ENCODE results near the gene NOD1.
"Not testable (repeated sequence)": the region's sequence is repeated elsewhere in the genome, so short reads cannot be mapped to it uniquely, and the experiment has no call there.

NOD1 gene

DNA sequence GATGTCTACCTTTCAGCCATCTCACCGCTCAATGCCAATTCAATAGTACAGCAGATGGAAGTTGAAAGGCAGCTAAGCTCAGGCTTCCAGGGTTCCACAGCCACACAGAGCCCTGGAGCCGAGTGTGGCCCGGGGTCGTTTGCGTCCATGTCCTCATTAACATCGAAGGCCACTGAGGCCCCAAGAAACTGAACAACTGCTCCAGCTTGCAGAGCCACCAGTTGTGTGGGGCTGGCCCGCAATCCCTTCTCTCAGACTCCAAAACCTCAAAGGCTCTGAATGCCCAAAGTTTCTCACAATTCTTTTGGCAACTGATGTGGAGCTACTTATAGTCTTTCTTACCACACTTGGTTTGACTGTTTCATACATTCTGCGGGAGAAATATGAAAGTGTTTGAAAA, 31.1 kb downstream of the NOD1 start:
- no peak for DNase-seq (ENCODE audit: low spot score)

DNA sequence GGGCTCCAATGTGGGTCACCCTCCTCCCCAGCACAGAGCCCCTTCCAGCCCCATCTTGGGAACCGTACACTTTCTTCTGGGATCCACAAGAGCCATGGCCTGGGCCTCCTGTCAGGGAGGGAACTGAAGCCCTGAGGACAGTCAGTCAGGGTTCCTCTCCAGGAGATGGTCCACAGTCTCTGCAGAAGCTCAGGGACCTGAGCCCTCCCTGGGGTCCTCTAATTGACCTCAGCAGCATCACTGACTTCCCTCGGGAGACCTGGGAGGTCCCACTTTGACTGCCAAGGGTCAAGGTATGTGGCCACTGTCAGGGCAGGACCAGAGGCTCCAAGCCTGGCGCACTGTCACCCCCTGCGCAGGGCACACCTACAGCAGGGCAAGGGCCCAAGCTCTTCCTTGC, 32.3 kb downstream of the NOD1 start:
- no peak for DNase-seq (ENCODE audit: low spot score)

DNA sequence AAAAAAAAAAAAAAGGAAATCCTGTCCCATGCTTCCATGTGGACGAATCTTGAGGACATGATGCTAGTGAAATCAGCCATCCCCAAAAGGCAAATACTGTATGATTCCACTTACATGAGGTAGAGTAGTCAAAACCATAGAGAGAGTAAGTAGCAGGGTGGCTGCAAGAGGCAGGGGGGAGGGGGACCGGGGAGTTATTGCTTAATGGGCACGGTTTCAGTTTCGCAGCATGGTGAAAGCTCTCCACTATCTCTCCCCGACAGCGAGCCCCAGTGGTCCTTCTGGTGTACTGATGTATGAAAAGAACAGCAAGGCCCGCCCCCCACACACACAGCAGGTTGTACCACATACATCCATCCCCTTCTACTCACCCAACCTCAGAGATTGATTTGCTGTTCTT, 32.8 kb downstream of the NOD1 start:
- no peak for DNase-seq (ENCODE audit: low spot score)

DNA sequence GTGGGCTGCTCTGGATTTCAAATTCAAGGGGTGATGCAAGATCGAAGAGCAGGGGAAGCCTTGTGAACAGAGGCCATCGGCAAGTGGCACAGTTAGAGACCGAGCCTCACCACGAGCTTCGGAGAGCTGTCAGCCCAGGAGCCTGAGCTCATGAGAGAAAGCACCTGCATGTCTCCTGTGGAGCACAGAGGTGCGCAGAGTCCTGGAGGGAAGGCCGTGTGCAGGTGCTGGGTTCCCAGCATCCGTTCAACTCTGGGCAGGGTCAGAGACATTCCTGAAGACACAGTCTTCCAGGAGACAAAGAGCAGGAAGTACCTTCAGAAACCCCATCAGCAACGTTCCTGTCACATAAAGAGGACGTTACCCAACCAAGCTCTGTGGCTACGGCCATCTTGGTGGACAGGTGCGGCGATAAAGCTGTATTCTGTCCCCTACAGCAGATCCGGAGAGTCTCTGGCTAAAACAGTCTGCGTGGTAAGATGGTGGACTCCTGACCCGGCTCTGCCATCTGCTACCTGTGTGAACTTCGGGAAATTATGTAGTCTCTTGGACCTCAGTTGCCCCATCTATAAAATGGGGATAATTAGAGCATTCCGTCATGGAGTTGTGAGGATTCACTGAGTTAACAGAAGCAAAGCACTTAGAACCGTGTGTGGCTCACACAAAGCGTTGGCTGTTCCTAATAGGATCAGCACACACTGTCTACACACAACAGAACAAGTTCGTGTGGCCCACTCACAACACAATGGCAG, 40.6 kb downstream of the NOD1 start:
- no peak for DNase-seq (ENCODE audit: low spot score)

DNA sequence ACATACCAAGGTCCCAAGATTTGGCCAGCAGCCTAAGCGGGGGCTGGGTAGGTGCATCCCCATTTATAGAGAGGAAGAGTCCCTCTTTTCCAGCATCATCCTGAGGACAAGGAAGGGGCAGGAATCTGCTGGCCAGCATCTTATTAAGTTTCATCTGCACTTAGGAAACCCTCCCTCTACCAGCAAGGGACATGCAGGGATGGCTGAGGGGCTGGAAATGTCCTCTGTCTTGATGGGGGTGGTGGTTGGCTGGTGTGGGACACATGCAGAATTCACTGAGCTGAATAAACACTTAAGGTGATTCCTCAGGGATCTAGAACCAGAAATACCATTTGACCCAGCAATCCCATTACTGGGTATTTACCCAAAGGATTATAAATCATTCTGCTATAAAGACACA, 42.1 kb downstream of the NOD1 start:
- DNase-seq (ENCODE audit: low spot score) = no peak

DNA sequence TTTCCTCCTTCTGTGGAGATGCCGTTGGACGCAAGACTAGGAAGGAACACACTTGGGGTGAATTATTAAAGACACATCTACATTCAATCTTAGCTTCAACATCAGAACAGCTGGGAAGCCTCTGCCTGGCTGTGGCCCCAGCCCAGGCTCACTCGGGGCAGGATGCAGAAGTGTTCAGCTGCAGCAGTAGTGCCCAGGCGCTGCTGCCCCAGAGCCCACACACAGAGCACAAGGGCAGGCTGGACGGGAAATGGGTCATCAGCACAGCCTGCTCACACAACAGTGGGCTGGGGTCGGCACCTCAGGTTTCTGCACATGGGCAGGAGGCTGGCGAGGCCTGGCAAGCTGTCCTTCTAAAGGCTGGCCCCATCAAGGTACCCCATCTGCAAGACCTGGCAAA, 42.5 kb downstream of the NOD1 start:
- DNase-seq (ENCODE audit: low spot score) = peak; percentile 62

DNA sequence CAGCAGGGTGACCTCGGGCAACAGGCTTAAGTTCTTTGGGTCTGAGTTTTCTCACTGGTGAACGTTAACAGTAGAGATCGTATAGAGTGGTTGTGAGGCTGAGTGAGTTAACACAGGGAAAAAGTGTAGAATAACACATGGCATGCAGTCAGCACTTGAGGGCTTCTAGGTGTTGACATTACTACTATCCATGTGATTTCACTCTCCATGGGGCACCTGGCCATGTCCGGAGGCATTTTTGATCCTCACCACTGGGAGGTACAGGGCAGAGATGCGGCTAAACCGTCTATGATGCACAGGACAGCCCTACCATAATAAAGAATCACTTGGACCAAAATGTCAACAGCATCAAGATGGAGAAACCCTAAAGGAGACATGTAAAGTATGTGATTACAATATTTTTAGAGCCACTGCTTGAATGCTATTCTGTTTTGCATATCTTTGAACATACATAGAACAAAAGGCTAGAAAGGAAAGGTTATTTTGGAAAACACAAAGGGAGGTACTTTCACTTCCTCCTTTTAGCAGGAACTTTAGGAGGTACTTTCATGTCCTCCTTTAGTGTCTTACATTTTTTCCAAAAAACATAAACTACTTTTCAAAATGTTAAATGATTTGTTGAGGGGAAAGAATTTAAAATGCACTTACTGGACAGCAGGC, 44.3 kb downstream of the NOD1 start:
- DNase-seq (ENCODE audit: low spot score) = no peak

DNA sequence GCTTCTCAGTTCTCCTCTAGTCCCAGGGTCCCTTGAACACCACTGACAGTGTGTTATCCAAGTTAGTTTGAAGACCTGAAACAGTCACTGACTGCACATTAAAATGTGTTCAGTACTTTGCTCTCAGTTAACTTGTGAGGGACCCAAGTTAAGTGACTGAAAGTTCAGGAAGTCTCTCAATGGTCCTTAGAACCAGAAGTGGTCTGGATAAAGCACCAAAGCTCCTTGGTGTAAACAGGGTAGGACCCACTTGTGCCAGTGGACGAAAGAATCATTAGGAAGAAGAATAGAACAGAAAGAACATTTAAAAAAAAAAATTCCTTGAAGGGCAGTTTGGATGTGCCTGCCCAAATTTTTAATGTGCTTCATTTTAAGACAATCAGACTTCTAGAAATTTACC, 45.1 kb downstream of the NOD1 start:
- DNase-seq (ENCODE audit: low spot score) = no peak

DNA sequence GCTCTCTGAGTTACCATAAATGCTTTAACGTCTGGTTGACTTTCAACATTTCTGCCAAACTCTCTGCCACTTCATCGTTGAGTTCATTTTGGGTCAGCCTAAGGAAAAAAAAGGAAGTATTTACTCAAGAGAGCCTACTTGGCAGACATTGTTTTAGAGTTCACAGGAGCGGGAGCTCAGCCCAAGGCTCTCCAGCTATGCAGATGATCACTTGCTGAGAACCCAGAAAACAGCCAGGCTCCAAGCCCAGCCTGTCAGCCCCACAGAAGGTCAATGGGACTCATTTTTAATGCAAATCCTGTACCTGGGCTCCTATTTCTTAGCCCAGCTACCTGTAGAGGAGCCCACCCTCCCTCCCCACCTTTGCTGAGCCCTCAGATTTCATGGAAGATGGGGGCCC, 45.5 kb downstream of the NOD1 start:
- DNase-seq (ENCODE audit: low spot score) = no peak

DNA sequence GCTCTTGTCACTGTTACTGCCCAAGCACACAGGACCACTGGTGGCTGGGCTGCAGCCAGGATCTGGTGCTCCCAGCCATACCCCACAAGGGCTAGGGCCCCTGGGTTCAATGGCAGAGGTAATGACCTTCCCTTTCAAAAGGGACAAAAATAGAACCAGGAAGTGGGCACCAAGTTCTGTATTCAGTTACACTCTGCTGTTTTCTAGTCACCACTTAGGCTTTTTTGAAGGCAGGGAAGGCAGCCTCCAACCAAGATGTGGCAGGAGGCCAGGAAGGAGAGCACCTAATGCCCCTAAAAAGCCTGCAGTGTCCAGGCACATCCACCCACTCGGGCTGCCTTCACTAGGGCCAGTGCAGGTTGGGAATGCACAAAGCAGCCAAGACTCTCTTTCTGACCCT, 47.8 kb downstream of the NOD1 start:
- DNase-seq (ENCODE audit: low spot score) = no peak

DNA sequence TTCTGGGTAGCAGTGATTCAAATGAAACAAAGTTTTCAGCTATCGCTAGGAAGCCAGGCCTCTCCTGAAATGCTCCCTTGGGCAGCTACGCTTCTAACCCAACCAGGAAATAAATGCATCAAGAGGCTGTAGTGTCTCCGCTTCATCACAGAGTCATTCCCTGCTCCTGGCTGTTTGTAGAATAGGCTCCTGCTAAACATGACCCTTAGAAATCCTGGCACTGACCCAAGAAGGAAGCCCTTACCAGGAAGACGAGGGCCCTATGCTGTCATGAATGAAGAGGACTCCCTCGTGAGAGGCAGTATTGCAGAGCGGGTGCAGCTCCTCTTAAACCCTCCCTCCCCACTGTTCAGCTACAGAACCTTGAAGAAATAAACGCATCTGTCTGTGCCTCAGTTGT, 48.3 kb downstream of the NOD1 start:
- peak; percentile 53 for DNase-seq (ENCODE audit: low spot score)

DNA sequence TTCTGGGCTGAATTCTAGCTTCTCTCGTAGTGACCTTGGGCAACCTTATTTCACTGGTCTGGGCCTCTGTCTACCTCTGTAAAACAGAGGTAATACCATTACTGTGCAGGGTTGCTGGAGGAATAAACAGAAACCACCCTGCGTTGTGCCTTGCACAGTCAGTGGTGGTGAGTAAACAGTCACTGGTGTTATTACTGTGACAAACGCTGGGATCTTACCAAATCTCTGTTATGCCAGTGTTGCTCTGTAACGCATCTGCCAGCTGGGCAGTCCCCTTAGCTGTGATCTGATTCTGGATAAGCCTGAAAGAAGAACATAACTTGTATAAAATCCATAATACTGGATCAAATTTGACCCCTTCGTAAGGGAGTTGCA, 49.4 kb downstream of the NOD1 start:
- DNase-seq (ENCODE audit: low spot score) = peak; percentile 34

DNA sequence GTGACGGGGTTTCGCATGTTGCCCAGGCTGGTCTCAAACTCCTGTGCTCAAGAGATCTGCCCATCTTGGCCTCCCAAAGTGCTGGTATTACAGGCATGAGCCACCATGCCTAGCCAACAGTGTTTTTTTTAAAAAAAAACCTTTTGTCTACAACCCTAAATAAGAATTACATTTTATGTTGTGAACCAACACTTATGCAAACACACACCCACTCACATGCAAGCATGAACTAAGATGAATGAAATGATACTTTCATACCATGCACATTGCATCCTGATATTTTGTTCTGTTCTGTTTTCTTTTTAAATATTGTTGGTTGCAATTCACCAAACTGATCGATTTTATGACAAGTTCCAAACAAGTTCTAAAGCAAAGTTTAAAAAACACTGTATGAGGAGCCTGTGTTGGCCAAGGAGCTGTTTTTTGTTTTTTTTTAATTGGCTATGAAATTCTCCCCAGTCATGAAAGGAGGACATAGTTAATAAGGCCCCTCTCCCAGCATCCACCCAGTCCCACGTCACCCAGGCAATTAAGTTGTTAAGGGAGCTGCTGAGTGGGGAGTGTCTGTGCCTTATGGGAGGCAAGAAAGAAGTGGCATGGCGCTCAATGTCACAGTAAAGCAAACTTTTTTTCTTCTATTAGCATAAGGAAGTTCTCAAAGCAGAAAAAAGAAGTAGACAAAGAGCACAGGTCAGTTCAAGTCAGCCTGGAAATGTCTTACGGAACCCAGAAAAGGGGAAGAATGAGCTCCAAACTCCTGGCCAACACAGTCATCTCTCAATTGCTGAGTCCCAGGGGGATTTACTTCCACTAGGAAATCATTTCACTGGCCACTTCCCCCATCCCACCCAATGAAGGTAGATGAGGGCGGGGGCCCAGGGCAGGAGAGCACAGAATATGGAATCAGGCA, 50.1 kb downstream of the NOD1 start:
- DNase-seq (ENCODE audit: low spot score) = no peak

DNA sequence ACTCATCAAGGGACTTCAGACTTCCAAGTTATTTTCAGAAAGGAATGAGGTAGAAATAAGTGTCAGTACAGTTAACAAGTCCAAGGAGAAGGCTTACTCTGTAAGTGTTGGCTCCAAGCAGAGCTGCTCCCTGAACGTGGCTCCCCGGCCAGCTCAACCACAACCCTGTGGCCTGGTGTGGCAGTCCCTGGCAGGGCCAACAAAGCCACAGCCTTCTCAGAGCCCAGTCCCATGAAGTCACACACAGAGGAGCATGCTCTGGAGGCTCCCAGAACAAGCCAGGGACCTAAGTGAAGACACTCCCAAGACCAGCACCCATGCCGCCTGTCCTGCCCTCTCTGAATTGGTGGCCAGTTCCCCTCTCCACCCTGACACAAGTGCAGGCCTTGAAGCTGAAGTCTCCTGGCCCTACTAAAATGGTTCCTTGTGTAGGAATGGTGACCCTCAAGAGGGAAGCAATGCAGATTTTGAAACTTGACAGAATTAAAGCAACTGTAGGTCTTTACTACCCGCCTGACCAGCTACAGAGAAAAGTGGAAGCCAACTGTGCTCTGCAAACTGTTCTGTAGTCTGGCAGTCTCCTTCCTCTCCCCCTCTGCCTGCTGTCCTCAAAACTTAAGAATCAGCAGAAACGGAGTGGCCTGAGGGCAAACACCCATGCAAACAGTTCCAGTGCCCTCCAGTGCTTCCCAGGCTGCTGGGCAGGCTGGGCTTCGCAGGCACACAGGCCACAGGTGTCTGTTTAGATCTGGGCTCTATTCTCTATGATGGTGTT, 51.1 kb downstream of the NOD1 start:
- peak; percentile 60 for DNase-seq (ENCODE audit: low spot score)

DNA sequence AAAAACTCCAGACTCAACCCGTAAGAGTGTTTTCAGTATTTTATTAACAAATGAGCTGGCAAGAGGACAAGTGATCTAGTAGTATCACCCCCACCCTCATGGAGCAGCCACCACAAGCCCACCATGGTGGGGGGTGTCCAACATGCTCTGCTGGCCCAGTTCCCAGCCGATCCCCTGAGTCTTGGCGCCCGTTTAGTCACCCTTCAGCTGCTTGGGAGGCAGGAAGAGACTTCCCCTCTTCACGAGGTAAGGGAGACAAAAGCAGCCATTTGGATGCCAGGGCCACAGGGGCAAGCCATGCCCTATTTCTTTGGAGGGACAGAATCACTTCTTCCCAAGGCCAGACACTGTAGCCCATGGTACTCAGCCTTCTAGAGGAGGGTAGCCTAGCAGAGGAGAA, 54.1 kb downstream of the NOD1 start:
- DNase-seq (ENCODE audit: low spot score) = peak; percentile 57

DNA sequence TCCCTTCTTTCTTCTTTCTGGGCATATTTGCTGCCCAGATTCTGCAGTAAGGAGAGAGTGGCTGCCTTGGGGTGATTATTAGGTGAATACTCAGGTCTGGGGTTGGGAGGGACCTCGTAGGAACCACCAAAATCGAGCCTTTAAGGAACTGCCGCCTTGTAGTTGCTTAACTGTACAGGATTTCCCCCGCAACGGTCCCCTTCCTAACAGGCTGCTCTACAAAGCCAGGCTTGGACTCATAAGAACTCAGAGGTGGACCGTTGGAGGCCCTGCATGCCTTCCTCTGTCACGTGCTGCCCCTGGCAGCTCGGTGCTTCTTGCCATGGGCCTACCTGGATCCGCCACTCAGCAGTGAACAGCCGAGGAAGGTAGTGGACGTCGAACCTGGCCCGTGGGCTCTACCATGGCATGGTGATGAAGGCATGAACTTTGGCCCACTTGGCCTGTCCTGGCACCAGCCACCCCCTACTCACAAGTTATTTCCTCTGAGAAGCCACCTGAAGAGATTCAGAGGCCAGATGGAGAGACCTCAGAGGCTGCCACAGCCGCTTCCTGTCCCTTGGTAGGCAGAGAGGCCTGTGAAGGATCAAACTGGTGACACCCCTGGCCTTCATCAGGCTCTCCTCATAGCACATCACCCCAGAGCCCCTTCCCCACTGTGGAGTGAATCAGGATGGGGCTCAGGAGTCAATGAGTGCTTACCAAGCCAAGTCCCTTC, 54.6 kb downstream of the NOD1 start:
- no peak for DNase-seq (ENCODE audit: low spot score)

DNA sequence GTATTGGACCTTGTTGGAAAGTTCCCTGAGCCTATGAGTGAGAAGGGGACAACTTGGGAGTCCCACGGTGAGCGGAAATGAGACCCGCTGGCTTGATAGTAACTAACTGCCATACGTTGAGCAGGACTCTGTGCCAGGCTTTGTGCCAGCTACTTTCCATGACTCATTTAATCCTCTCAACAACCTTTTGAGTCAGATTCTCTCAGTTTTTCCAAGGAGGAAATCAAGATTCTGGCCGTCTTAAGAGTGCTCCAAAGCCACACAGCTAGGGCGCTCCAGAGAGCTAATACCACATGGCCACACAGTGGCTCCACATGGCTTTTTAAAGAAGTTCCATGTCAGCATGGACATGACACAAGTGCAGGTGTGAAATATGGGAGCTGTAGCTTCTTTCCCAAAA, 55.7 kb downstream of the NOD1 start:
- DNase-seq (ENCODE audit: low spot score) = no peak

DNA sequence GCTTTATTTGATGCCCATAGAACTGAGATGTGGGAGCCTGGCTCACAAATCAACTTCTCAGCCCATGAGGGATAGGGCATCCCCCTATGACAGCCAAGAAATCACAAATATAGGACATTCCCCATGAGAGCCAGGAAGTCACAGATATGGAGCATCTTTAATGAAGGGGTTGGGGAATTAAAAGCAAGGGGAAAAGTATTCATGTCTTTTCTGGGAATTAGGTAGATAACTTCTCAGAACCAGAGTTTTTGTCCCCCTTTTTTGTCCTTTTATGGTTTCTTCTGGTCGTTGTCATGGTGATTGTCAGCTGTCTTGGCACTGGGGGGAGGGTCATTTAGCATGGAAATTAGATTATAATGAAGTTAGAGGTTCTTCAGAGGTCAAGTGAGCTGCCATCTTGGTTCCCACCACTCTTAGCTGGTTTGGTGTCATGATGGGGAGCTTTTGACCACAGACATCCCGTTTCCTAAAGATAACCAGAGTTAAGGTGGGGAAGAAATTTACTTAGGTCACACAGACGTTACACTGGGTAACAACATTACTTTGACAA, 56.9 kb downstream of the NOD1 start:
- DNase-seq (ENCODE audit: low spot score) = no peak

DNA sequence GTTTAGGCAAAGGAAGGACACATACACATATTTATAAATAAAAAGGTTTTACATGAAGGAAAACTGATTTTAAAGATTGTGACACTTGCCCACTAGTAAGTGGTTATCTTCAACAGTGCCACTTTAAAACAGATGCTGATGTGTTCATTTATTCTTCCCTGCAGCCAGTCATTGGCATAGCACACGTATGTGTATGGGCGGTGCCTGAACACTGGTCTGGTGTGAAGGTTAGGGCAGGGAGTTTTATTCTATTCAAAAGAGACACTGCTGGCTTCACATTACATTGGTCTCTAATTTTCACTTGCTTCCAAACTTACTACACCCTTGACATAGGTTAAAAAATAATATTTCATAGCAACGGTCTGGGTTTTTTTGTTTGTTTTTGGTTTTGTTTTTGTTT, 57.9 kb downstream of the NOD1 start:
- no peak for DNase-seq (ENCODE audit: low spot score)

DNA sequence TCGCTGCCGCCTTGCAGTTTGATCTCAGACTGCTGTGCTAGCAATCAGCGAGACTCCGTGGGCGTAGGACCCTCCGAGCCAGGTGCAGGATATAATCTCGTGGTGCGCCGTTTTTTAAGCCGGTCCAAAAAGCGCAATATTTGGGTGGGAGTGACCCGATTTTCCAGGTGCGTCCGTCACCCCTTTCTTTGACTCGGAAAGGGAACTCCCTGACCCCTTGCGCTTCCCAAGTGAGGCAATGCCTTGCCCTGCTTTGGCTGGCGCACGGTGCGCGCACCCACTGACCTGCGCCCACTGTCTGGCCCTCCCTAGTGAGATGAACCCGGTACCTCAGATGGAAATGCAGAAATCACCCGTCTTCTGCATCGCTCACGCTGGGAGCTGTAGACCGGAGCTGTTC, 58.5 kb downstream of the NOD1 start:
- not testable (repeated sequence) for DNase-seq (ENCODE audit: low spot score)

DNA sequence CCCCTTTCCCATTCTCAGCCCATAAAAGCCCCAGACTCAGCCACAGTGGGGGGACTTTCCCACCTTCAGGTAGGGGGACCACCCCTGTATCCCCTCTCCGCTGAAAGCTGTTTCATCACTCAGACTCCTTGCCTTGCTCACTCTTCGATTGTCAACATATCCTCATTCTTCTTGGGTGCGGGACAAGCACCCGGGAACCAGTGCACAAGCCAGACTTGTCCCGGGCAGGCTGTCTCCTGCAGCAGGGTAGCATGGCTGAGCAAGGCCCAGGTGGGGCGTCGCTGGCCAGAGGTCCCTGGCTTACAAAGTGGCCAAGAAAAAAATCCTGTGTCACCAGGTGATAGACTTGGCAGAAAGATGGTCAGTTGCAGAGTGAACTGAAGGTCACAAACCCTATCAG, 64.7 kb downstream of the NOD1 start:
- no peak for DNase-seq (ENCODE audit: low spot score)

All from left forelimb (tissue), 1 donor.